Measurements from ENCODE around the gene CCNA2. TPM values are rescaled to one million over a fixed set of nuclear protein-coding genes. Genes with fewer than 3 reads are reported as not detected.

The CCNA2 gene
- total RNA-seq, 4 donors from 2014 or later, result 3.4 to 22.3 (median 7.2) TPM

DNA sequence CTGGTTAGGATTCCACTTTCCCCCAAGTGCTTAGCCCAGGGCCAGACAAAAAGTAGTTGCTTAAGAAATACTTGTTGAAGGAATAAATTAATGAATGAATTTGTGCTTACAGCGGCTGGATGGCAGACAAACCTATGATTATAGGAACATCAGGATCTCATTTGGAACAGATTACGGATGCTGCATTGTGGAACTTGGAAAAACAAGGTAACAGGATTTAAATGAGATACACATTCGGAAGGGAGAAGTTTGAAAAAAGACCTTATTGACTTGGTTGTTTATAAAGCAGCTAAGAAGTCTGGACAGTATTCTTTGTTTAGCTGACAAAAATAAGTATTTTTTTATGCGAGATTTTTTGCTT lies 22.0 kb downstream of the CCNA2 start:
- TF ChIP-seq, protein P1, sequence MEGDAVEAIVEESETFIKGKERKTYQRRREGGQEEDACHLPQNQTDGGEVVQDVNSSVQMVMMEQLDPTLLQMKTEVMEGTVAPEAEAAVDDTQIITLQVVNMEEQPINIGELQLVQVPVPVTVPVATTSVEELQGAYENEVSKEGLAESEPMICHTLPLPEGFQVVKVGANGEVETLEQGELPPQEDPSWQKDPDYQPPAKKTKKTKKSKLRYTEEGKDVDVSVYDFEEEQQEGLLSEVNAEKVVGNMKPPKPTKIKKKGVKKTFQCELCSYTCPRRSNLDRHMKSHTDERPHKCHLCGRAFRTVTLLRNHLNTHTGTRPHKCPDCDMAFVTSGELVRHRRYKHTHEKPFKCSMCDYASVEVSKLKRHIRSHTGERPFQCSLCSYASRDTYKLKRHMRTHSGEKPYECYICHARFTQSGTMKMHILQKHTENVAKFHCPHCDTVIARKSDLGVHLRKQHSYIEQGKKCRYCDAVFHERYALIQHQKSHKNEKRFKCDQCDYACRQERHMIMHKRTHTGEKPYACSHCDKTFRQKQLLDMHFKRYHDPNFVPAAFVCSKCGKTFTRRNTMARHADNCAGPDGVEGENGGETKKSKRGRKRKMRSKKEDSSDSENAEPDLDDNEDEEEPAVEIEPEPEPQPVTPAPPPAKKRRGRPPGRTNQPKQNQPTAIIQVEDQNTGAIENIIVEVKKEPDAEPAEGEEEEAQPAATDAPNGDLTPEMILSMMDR (IDR thresholded peaks at IDR 0.05), result no peak
- TF ChIP-seq POLR2A (IDR thresholded peaks at IDR 0.05), result no peak
- Histone ChIP-seq H3K36me3 (peaks cover 0 to 37% (median 0%) of the 10 kb centered on the region in 3 donors), H3K27me3 (no peaks in the 10 kb centered on the region), H3K27ac (peak overlapping the region; percentile 83 to 93 (median 87)), H3K9me3 (no peaks in the 10 kb centered on the region), H3K4me3 (peak overlapping the region; percentile 67 to 76 (median 71)), H3K4me1 (peaks cover 0 to 12% (median 2%) of the 10 kb centered on the region in 4 donors)
- DNase-seq, result no peak

DNA sequence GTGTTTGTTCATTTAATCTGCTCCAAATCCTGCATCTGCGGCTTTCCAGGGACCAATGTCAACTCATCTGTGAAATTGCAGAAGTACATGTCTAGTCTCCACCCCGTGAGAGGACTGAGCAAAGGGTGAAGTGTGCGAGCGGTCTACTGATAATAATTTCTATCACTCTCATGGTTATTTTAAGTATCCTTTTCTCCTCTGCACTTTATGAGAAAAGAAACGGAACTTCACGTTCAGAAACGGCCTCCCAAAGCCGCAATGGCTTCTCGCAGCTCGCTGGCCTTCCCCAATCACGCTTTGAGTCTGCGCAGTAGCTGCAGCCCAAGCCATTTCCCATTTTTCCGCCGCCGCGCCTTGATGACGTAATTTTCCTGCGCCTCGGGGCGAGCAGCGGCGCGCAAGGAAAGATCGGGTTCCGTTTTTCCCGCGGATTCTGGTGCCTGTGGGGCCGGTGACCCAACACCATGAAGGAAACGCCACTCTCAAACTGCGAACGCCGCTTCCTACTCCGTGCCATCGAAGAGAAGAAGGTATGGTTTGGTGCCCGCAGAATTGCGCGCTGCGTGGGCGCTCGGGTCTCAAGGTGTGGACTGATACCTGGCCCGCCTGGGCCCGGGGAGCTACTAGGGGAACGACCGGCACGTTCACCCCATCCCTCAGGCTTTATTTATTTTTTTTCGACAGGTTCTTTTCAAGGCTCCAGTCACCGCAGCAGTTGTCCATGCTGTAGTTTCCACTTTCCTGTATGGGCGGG lies 22.5 kb downstream of the CCNA2 start, which contains the start of gene EXOSC9:
Gene EXOSC9 (plus strand): TSS at position 363 of the 754 bp plus-strand sequence. CDS start 102 bp downstream, at position 465.
- Histone ChIP-seq H3K27me3 (no peaks in the 10 kb centered on the region), H3K4me3 (peak within 1 kb of the TSS; percentile 67 to 76 (median 71)), H3K9me3 (no peaks in the 10 kb centered on the region), H3K36me3 (peaks cover 0 to 32% (median 0%) of the 10 kb centered on the region in 3 donors), H3K27ac (peak within 1 kb of the TSS; percentile 83 to 93 (median 87)), H3K4me1 (peaks cover 0 to 12% (median 2%) of the 10 kb centered on the region in 4 donors)
- peak; percentile 41 to 55 for TF ChIP-seq POLR2A (IDR thresholded peaks at IDR 0.05)
- TF ChIP-seq, protein P1 (IDR thresholded peaks at IDR 0.05), result peak in 1 of 6 experiments; percentile 17
- DNase-seq, result peak; percentile 82 to 96 (median 94)

DNA sequence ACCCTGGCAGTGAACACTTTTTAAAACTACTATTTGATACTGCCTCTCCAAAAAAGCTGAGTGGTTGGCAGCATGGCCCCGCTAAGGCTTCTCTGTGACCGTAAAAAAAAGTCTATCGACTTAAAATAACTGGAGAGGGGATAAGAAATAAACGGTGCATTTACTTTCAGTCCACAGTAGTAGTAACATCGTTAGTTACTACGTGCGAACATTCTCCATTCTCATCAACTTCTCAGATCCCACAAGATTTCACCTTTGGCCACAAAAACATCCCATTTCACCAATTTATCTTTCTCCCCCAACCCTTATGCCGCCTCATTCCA lies 23.1 kb downstream of the CCNA2 start:
- Histone ChIP-seq H3K27ac (peak overlapping the region; percentile 83 to 93 (median 87)), H3K27me3 (no peaks in the 10 kb centered on the region), H3K36me3 (peaks cover 0 to 27% (median 0%) of the 10 kb centered on the region in 3 donors), H3K4me3 (peak overlapping the region; percentile 67 to 76 (median 71)), H3K4me1 (peaks cover 0 to 12% (median 2%) of the 10 kb centered on the region in 4 donors), H3K9me3 (no peaks in the 10 kb centered on the region)
- TF ChIP-seq POLR2A (IDR thresholded peaks at IDR 0.05), result no peak
- TF ChIP-seq, protein P1 (IDR thresholded peaks at IDR 0.05), result no peak
- no peak for DNase-seq

DNA sequence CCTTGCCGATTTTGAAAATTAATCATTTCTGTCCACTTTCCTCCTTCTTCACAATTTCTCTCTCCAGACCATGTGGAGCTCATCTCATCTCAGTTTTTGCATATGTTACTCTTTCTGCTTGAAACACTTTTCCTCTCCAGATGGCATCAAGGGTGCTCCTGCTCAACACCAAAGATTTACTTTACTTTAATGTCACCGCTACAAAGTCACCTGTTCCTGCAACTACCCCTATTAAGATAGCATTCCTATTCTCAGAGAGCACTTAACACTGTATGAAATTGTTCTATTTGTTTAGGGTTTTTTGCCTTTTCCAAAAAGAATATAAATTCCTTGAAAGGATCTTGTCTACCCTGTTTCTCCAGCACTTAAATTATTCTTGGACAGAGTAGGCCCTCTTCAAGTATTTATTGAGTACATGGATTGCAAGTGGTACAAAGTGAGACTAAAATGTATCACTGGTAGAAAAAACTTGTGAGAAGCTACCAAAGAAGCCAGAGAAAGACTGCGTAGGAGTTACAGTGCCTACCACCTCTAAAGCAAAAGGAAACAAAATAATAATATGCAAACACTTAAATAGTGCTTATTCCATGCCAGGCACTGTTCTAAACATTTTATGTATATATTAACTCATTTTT lies 23.7 kb downstream of the CCNA2 start:
- H3K27ac ChIP-seq, result peak overlapping the region in 3 of 4 donors; percentile 83 to 93 (median 90)

DNA sequence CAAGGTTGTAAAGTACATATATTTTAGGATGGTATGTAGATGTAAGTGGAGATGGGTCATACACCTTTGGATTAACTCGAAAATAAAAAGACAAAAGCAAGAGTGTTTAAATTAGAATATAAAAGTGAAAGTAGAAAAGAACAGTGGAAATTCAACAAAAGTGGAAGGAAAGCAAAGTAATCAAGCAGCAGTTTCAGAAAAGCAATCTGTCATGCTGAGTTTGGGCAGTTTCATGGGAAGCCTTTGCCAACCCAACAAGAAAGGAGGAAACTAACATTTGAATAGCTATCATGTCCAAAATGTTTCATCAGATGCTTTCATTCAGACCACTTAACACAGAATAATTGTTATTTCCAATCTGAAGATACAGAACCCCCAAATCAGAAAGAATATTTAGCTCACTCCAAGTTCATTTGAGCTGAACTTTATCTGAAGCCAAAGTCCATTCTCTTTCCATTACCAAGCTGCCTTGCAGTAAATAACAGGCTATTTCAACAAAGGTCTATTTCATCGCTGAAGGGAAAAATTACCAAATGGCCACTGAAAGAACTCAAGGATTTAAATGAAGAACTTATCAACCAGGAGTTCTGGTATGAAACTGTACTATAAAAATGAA lies 24.4 kb downstream of the CCNA2 start:
- Histone ChIP-seq H3K4me3 (no peak overlapping the region), H3K4me1 (peaks cover 0 to 12% (median 2%) of the 10 kb centered on the region in 4 donors), H3K36me3 (peaks cover 0 to 14% (median 0%) of the 10 kb centered on the region in 3 donors), H3K27ac (no peak overlapping the region), H3K27me3 (no peaks in the 10 kb centered on the region), H3K9me3 (no peaks in the 10 kb centered on the region)
- TF ChIP-seq, protein P1 (IDR thresholded peaks at IDR 0.05), result no peak
- TF ChIP-seq POLR2A (IDR thresholded peaks at IDR 0.05), result no peak
- DNase-seq, result no peak

More for the DNA sequence above, 23.7 kb downstream of the CCNA2 start:
- Histone ChIP-seq H3K36me3 (peaks cover 0 to 21% (median 0%) of the 10 kb centered on the region in 3 donors), H3K4me1 (peaks cover 0 to 12% (median 2%) of the 10 kb centered on the region in 4 donors), H3K9me3 (no peaks in the 10 kb centered on the region), H3K27me3 (no peaks in the 10 kb centered on the region), H3K4me3 (no peak overlapping the region)
- DNase-seq, result no peak
- TF ChIP-seq POLR2A (IDR thresholded peaks at IDR 0.05), result no peak
- TF ChIP-seq, protein P1 (IDR thresholded peaks at IDR 0.05), result no peak
